ENCODE results near the gene CDC42BPG.

CDC42BPG gene

GRCh38 chr11:64879244-64879900, 34.9 kb upstream of the CDC42BPG start:
- no peak for DNase-seq

- DNase-seq: peak; percentile 99
Observed at GRCh38 chr11:64878494-64879243, 34.2 kb upstream of the CDC42BPG start, which contains the start of gene EHD1. TSS of gene EHD1 (minus strand) at chr11:64878621. CDS start at chr11:64878464, 157 bp downstream.

DNA sequence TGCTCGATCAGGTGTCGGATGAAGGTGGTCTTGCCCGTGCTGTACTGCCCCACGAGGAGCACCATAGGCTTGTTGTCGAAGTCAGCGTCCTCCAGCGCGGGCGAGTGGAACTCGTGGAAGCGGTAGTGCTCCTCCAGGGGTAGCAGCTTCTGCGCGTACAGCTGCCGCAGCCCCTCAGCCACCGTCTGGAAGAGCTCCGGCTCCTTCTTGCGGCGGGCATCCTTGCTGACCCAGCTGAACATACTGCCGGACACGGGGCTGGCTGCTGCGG, 33.7 kb upstream of the CDC42BPG start:
- DNase-seq: no peak

GRCh38 chr11:64877390-64878222, 33.2 kb upstream of the CDC42BPG start:
- DNase-seq: no peak

GRCh38 chr11:64876835-64877341, 32.4 kb upstream of the CDC42BPG start:
- DNase-seq: peak; percentile 68

GRCh38 chr11:64876229-64876750, 31.8 kb upstream of the CDC42BPG start:
- DNase-seq: no peak

- DNase-seq: no peak
Observed at GRCh38 chr11:64875369-64876228, 31.1 kb upstream of the CDC42BPG start.

DNA sequence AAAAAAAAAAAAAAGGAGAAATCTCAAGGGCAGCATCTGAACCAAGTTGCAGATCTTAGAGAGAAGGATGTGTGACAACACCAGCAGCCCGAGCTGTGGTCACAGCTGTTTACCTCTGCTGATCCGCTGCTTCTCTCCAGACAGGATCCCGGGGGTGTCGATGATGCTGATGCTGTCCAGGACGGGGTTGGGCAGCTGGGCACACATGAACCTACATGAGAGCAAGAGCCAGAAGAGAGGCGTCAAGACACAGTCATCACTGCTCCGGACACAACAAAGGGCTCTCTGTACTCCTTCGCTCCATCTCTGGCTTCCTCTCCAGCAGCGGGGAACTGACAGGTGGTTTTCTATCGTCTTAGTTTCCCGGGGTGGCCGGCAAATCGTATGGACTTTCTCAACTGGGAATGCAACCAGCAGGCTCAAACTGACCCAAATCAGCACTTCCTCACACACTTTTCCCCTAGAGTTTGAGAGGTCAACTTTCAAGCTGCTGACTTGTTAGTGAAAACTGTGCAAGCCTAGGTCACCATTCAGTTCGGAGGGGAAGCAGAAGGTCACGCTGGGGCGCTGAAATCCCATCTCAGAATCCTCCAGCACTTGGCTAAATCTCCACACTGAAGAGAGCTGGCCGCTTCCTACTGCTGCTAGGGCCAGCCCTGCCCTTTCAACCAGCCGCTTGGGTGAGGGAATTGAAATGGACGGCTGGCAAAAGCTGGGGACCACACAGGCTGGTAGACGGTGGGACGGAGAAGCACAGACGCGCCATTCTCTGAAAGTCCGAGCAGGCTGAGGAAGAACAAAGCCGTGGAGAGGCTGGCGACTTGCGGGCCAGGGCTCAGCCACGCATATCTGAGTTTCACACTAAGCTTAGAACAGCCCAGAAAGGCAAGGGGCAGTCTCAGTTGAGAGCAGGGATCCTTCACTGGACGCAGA, 30.1 kb upstream of the CDC42BPG start:
- DNase-seq: peak; percentile 50

- no peak for DNase-seq
Observed at GRCh38 chr11:64872790-64873488, 28.5 kb upstream of the CDC42BPG start.

DNA sequence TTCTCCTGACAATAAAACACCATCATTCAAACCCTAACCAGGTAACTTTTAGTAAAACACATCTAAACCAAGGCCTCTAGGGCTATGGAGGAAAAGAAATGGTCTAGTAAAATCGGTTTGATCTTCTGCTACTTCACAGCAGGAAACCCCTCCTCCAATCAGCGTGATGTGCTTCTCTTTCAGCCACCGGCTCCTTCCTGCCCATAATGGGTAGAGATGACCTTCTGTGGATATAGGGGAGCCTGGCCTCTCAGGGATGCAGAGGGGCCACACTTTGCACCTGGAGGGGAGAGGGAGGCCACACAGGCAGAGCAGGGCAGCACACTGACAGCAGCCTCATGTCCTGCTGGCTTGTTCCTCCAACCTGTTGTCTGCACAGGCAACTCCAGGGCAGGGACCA, 27.0 kb upstream of the CDC42BPG start:
- no peak for DNase-seq

- DNase-seq: no peak
Observed at GRCh38 chr11:64870893-64871466, 26.5 kb upstream of the CDC42BPG start.

- peak; percentile 40 for DNase-seq
Observed at GRCh38 chr11:64870176-64870892, 25.9 kb upstream of the CDC42BPG start.

DNA sequence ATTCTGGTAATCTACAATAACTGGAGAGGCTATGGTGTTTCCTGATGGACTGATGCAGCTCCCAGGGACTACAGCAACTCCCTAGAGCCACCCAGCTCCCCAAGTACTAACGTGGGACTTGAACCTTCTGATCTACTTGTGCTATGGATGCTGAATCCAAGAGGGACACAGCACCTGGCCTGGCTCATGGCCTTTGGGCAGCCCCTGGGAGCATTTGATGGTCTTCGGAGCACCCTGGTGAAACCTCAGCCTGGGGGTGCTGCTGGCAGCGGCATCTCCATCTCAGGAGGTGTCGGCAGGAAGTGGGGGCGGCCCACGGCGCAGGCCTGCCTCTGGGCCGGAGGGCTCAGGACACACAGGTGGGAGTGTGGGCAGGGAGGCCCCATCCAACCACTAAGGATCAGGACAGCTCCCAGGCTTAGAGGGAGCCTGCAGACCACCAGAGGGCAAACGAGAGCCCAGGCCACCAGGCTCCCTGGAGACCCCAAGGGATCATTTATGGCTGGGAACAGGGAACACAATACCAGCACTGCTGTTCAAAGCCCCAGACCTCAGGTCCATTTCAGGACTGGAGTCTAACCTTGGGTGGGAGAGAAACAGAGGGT, 25.2 kb upstream of the CDC42BPG start:
- DNase-seq: peak; percentile 72

GRCh38 chr11:64868904-64869570, 24.6 kb upstream of the CDC42BPG start:
- no peak for DNase-seq

DNA sequence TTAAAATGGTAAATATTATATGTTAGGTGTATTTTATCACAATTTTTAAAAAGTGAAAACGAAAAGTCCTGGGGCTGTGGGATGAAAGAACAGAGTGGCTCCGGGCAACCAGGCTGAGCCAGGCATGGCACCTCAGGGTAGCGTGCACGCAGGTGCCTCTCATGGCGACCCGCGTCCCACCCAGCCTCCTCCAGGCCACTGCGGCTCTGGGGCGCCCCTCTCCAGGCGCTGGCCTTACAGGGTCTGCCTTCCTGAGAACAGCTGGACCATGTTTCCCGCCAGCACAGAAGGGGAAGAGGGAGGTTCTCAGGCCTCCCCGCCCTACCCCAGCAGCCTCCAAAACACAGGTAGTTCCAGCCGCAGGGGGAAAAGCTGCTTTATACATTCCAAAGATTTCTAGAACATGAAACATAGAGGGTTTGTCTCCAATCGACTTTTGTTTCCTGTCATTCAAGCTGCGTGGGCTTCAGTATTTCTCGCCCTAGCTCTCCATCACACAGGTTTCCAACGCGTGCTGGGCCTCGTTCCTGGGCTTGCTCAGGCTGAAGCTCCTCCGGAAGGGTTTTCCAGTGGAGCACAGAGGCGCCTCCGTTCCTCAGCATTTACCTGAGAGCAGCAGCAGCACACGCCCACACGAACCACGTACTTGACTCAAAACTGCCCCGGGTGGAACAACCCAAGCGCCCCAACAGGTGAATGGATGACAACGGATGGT, 23.5 kb upstream of the CDC42BPG start:
- no peak for DNase-seq

DNA sequence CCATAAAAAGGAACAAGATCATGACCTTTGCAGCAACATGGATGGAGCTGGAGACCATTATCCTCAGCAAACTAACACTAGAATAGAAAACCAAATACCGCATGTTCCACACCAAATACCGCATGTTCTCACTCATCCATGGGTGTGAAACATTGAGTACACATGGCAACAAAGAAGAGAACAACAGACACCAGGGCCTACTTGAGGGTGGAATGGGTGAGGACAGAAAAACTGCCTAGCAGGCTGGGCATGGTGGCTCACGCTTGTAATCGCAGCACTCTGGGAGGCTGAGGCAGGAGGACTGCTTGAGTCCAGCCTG, 21.7 kb upstream of the CDC42BPG start:
- no peak for DNase-seq

GRCh38 chr11:64865286-64866172, 21.1 kb upstream of the CDC42BPG start:
- DNase-seq: no peak
